H1 (cell line): ENCODE measurements around the gene RALGDS. TPM values are rescaled to one million over a fixed set of nuclear protein-coding genes. Genes with fewer than 3 reads are reported as not detected.

ENCODE experiments used
- CTCF ChIA-PET: fragments of 300-600 bp; sonication (Branson Sonifier 250); formaldehyde crosslinking; loops from one replicate; lab custom pipeline; 2021; ENCODE audit not compliant: partially characterized antibody; lab: Charles Lee
- POLR2A ChIA-PET: fragments of 300-600 bp; sonication (Branson Sonifier 250); formaldehyde crosslinking; loops from one replicate; lab custom pipeline; 2021; ENCODE audit warnings: inconsistent platforms; ENCODE audit not compliant: partially characterized antibody; lab: Charles Lee
- DNase-seq, 2 experiments: peaks; one replicate each; pipeline versions ENCODE4 v3.0.0 to v3.0.0-alpha.2; 2010 to 2022; ENCODE audit warnings: low spot score in 2 of 2, low read depth in 1 of 2, mixed read lengths in 1 of 2
- FAIRE-seq: peaks from 2 replicates; lab custom pipeline; 2011; peaks lifted over from hg19 to GRCh38; lab: Jason Lieb, UNC
- H2AFZ ChIP-seq: 2 replicates; pipeline ENCODE4 v1.8.1; 2012; ENCODE audit warnings: low read length, inconsistent platforms
- H2AK5ac ChIP-seq: 2 replicates; pipeline ENCODE4 v1.6.1; 2013; ENCODE audit warnings: low read depth, low read length
- H2BK120ac ChIP-seq: replicated peaks from 2 replicates; pipeline ENCODE3; 2013; ENCODE audit warnings: low read depth, low read length, inconsistent platforms
- H2BK12ac ChIP-seq: 2 replicates; pipeline ENCODE4 v1.6.1; 2013; ENCODE audit warnings: low read depth, low read length
- H2BK15ac ChIP-seq: 2 replicates; pipeline ENCODE4 v1.6.1; 2013; ENCODE audit warnings: low read length
- H2BK20ac ChIP-seq: 2 replicates; pipeline ENCODE4 v1.6.1; 2013; ENCODE audit warnings: low read length
- H2BK5ac ChIP-seq: 2 replicates; pipeline ENCODE4 v1.6.1; 2013; ENCODE audit warnings: low read depth, low read length
- H3K14ac ChIP-seq: 2 replicates; pipeline ENCODE4 v1.6.1; 2013; ENCODE audit warnings: inconsistent platforms; ENCODE audit not compliant: insufficient read length
- H3K18ac ChIP-seq: 2 replicates; pipeline ENCODE4 v1.6.1; 2013; ENCODE audit warnings: low read length; ENCODE audit errors: extremely low read depth
- H3K23ac ChIP-seq: 2 replicates; pipeline ENCODE4 v1.6.1; 2013; ENCODE audit warnings: inconsistent platforms; ENCODE audit not compliant: insufficient read length
- H3K23me2 ChIP-seq: 2 replicates; pipeline ENCODE4 v1.6.1; 2013; ENCODE audit warnings: low read depth, low read length
- H3K27ac ChIP-seq: 2 replicates; pipeline ENCODE4 v1.6.1; 2011; ENCODE audit warnings: low read depth, low read length, inconsistent platforms
- H3K27me3 ChIP-seq, 4 experiments: replicated peaks in 1 of 4; 1 replicate in 1 of 4; 2 replicates in 3 of 4; pipeline versions ENCODE4 v1.6.1 to v1.8.1; 2011 to 2013; ENCODE audit warnings: low read length in 3 of 4, mild to moderate bottlenecking in 3 of 4, inconsistent platforms in 2 of 4, mixed read lengths in 2 of 4, moderate library complexity in 1 of 4; ENCODE audit not compliant: control insufficient read depth in 3 of 4, insufficient read depth in 3 of 4; ENCODE audit errors: extremely low read depth in 1 of 4
- H3K36me3 ChIP-seq, 4 experiments: 2 replicates each; pipeline versions ENCODE4 v1.6.1 to v1.8.1; 2011 to 2013; ENCODE audit warnings: mild to moderate bottlenecking in 4 of 4, low read length in 3 of 4, moderate library complexity in 2 of 4, control low read depth in 1 of 4, inconsistent platforms in 1 of 4; ENCODE audit not compliant: insufficient read depth in 4 of 4, control insufficient read depth in 2 of 4
- H3K4ac ChIP-seq: replicated peaks from 2 replicates; pipeline ENCODE3; 2013; ENCODE audit warnings: low read length, low read depth, mixed read lengths, inconsistent platforms; ENCODE audit not compliant: insufficient read length
- H3K4me1 ChIP-seq, 4 experiments: replicated peaks in 1 of 4; 1 replicate in 1 of 4; 2 replicates in 3 of 4; pipeline versions ENCODE4 v1.6.1 to v1.8.1; 2011 to 2013; ENCODE audit warnings: low read length in 3 of 4, inconsistent platforms in 2 of 4, mixed read lengths in 1 of 4; ENCODE audit not compliant: insufficient read depth in 4 of 4, control insufficient read depth in 3 of 4
- H3K4me2 ChIP-seq, 2 experiments: 2 replicates each; pipeline versions ENCODE4 v1.6.1 to v1.8.1; 2011 to 2013; ENCODE audit warnings: low read depth in 2 of 2, low read length in 2 of 2, control low read depth in 1 of 2, inconsistent platforms in 1 of 2, mild to moderate bottlenecking in 1 of 2; ENCODE audit not compliant: insufficient read depth in 1 of 2
- H3K4me3 ChIP-seq, 4 experiments: fragments of 200-600, 300-600 bp in 1 of 4; sonication (generic), shearing (Covaris generic), sonication (Bioruptor Twin) in 1 of 4; 2 replicates each; pipeline versions ENCODE4 v1.5.1 to v1.8.1; 2011 to 2016; ENCODE audit warnings: low read length in 4 of 4, low read depth in 3 of 4, control low read depth in 2 of 4, inconsistent platforms in 2 of 4, mild to moderate bottlenecking in 2 of 4, mixed read lengths in 1 of 4, moderate library complexity in 1 of 4; ENCODE audit not compliant: insufficient read depth in 2 of 4; ENCODE audit errors: extremely low read depth in 1 of 4
- H3K56ac ChIP-seq: replicated peaks from 2 replicates; pipeline ENCODE3; 2013; ENCODE audit warnings: low read depth, mild to moderate bottlenecking, mixed read lengths, low read length, inconsistent platforms; ENCODE audit not compliant: insufficient read length
- H3K79me1 ChIP-seq: 2 replicates; pipeline ENCODE4 v1.6.1; 2013; ENCODE audit warnings: low read depth, low read length, control low read depth
- H3K79me2 ChIP-seq, 2 experiments: 2 replicates each; pipeline versions ENCODE4 v1.6.1 to v1.8.1; 2012 to 2013; ENCODE audit warnings: low read length in 2 of 2, mild to moderate bottlenecking in 2 of 2, inconsistent platforms in 1 of 2; ENCODE audit not compliant: insufficient read depth in 2 of 2, control insufficient read depth in 1 of 2
- H3K9ac ChIP-seq, 4 experiments: replicated peaks in 1 of 4; 1 replicate in 1 of 4; 2 replicates in 3 of 4; pipeline versions ENCODE4 v1.6.1 to v1.8.1; 2011 to 2013; ENCODE audit warnings: low read depth in 3 of 4, low read length in 3 of 4, control low read depth in 2 of 4, mild to moderate bottlenecking in 2 of 4, moderate library complexity in 2 of 4, inconsistent platforms in 1 of 4; ENCODE audit errors: extremely low read depth in 1 of 4
- H3K9me3 ChIP-seq, 2 experiments: 2 replicates each; pipeline versions ENCODE4 v1.6.1 to v1.8.1; 2012 to 2013; ENCODE audit warnings: mild to moderate bottlenecking in 2 of 2, moderate library complexity in 2 of 2, control low read depth in 1 of 2, inconsistent platforms in 1 of 2, low read depth in 1 of 2, low read length in 1 of 2, mixed read lengths in 1 of 2; ENCODE audit not compliant: insufficient read depth in 2 of 2
- H4K20me1 ChIP-seq, 2 experiments: replicated peaks in 1 of 2; 2 replicates each; pipeline versions ENCODE3 to v1.8.1; 2011 to 2013; ENCODE audit warnings: inconsistent platforms in 2 of 2, low read length in 2 of 2, mild to moderate bottlenecking in 1 of 2; ENCODE audit not compliant: insufficient read depth in 2 of 2, control insufficient read depth in 1 of 2
- H4K5ac ChIP-seq: 2 replicates; pipeline ENCODE4 v1.6.1; 2013; ENCODE audit warnings: low read length, low read depth, mixed read lengths, inconsistent platforms; ENCODE audit not compliant: insufficient read length
- H4K8ac ChIP-seq: 2 replicates; pipeline ENCODE4 v1.8.0; 2013; ENCODE audit warnings: mild to moderate bottlenecking, moderate library complexity, low read length, inconsistent platforms; ENCODE audit not compliant: insufficient read depth; ENCODE audit errors: extremely low read depth
- H4K91ac ChIP-seq: replicated peaks from 2 replicates; pipeline ENCODE3; 2013; ENCODE audit warnings: low read length, mixed read lengths, inconsistent platforms; ENCODE audit not compliant: insufficient read length
- ZNF274 ChIP-seq: IDR thresholded peaks from 2 replicates; pipeline ENCODE4 v1.7.0; 2012; ENCODE audit warnings: low read length, borderline replicate concordance; ENCODE audit errors: extremely low read depth
- WGBS, 2 experiments: shearing (Covaris generic) in 1 of 2; methylation state at CpG; one replicate each; pipeline versions ENCODE4 v1.1.6 to v1.1.7; 2013 to 2015; ENCODE audit warnings: low lambda C conversion rate in 2 of 2, mixed read lengths in 2 of 2, inconsistent platforms in 1 of 2, low coverage in 1 of 2, missing lambda C conversion rate in 1 of 2; ENCODE audit not compliant: insufficient replicate concordance in 2 of 2, insufficient coverage in 1 of 2, insufficient read length in 1 of 2; ENCODE audit errors: extremely low coverage in 1 of 2, missing lambda C conversion rate in 1 of 2; 5-methylcytosine and 5-hydroxymethylcytosine counted together
- polyA plus RNA-seq, 7 experiments: library from polyadenylated mRNA; depleted of rRNA in 3 of 7; stranded (reverse) in 5 of 7; unstranded in 2 of 7; fragments of >200 nt in 5 of 7; fragments of 200-250 nt in 2 of 7; gene quantifications; 1 replicate in 5 of 7; 2 replicates in 1 of 7; 4 replicates in 1 of 7; pipeline versions ENCODE4 v1.2.1 to v1.2.3, GENCODE V29; 2011 to 2013; ENCODE audit warnings: missing spikeins in 2 of 7, mixed read lengths in 2 of 7
- total RNA-seq: library from RNA; stranded (reverse); fragmentation: NEBNext Ultra II Directional; extraction: Animal tissue kit (Norgen Biotek cat#: 25700); gene quantifications from 2 replicates; pipeline ENCODE4 v1.2.1, GENCODE V29; 2021

The RALGDS gene
- total and polyA plus RNA-seq, 2 of the 8 experiments (the other 6 are each of a cell fraction or from before 2014, with no cell fraction given) = 14.5 to 25.5 TPM

DNA sequence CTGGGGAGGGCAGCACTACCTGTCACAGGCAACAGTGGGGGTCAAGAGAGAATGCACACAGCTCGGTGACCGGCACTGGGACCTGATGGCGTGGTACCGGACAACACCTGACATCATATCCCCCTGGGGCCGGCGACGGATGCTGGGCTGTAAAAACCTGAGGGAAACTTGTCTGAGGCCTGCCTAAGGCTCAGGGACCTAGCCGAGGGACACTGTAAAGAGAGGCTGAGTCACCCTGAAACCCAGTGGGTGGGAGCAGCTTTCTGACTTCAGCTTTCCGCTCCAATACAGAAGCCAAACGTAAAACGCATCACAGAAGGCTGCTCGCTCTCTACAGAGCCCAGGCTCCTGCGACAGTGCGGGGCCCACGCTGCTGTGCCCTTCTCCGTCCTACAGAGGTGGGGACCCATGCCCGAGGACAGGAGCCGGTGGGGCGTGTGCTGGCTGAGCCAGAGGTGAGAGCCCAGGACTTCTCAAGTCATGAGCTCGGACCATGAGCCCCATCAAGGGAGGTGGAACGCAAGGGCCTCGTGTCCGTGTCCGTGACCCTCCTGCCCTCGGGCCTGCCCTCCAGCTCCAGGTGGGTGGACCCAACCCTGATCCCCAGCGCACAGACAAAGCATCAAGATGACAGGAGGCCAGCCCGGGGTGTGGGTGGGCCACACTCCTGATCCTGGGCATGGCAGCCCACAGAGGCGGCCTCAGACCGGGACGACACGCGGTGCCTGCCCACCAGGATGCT lies 5.3 kb downstream of the RALGDS start:
- Histone ChIP-seq H3K27me3 (peaks cover 0 to 34% (median 23%) of the 10 kb centered on the region in 4 experiments; a peak in 5 of 7 replicates), H2BK20ac (no peak overlapping the region), H3K36me3 (no peaks in the 10 kb centered on the region), H4K5ac (no peak overlapping the region), H2BK15ac (no peak overlapping the region), H3K23ac (no peak overlapping the region), H3K79me2 (no peaks in the 10 kb centered on the region), H2AK5ac (no peak overlapping the region), H2BK5ac (no peak overlapping the region), H3K18ac (no peak overlapping the region), H4K91ac (no peak overlapping the region), H2AFZ (no peak overlapping the region), H3K4me2 (no peak overlapping the region), H2BK12ac (no peak overlapping the region), H2BK120ac (no peak overlapping the region), H3K9me3 (no peaks in the 10 kb centered on the region), H3K56ac (no peak overlapping the region), H3K27ac (no peak overlapping the region), H3K4ac (no peak overlapping the region), H4K20me1 (peaks cover 34 to 49% of the 10 kb centered on the region in 2 experiments), H3K4me3 (no peak overlapping the region), H4K8ac (peak overlapping the region; percentile 28; the same call in 1 of the 2 replicates), H3K23me2 (peaks cover 5% of the 10 kb centered on the region; the same call in 1 of the 2 replicates), H3K79me1 (no peaks in the 10 kb centered on the region), H3K4me1 (peaks cover 0 to 11% (median 8%) of the 10 kb centered on the region in 4 experiments; a peak in 6 of 7 replicates), H3K14ac (no peak overlapping the region), H3K9ac (no peak overlapping the region)
- DNase-seq (no peak), FAIRE-seq (no peak)
- 89% methylated on average over 31 of the region's 32 CpGs; no CpG with 5 or more reads in 1 of the 2 experiments for WGBS, 2 experiments
- POLR2A ChIA-PET = interaction anchor here (1.1 kb wide), 1 partner anchor 28 kb away, joined by 3 read pairs; no protein-coding TSS in a partner anchor
- CTCF ChIA-PET = interaction anchor here (0.9 to 19.3 kb wide), 5 partner anchors 9 to 75 kb away, joined by 3 to 337 read pairs (median 39); no protein-coding TSS in a partner anchor
- no peak for TF ChIP-seq ZNF274
